ENCODE data around the gene CDH3.

Gene CDH3

GRCh38 chr16:68644715-68645493, at the start of gene CDH3:
Gene CDH3, plus strand, starts transcription at chr16:68645310. Its CDS starts 70 bp downstream, at chr16:68645380.
- no peaks in the 10 kb centered on the region for H3K9me3 ChIP-seq (ENCODE audit: control insufficient read depth, insufficient read depth, low read length)
- peak within 1 kb of the TSS; percentile 61 for H3K4me3 ChIP-seq (ENCODE audit: low read length)
- H3K27me3 ChIP-seq (ENCODE audit: control insufficient read depth, insufficient read depth, low read length): no peaks in the 10 kb centered on the region
- no CpG with 5 or more reads among the region's 53 CpGs for WGBS (ENCODE audit: insufficient coverage, insufficient read length)
- no peak within 1 kb of the TSS for H3K27ac ChIP-seq (ENCODE audit: low read length)
- no peak for DNase-seq (ENCODE audit: low read depth, low spot score)
- no peaks in the 10 kb centered on the region; the same call in 1 of the 2 replicates for H3K36me3 ChIP-seq (ENCODE audit: control insufficient read depth, insufficient read depth, low read length)
- peaks cover 4% of the 10 kb centered on the region for H3K4me1 ChIP-seq (ENCODE audit: control insufficient read depth, insufficient read depth, low read length)

- Histone ChIP-seq H3K27me3 (ENCODE audit: control insufficient read depth, insufficient read depth, low read length) (no peaks in the 10 kb centered on the region), H3K9me3 (ENCODE audit: control insufficient read depth, insufficient read depth, low read length) (no peaks in the 10 kb centered on the region), H3K36me3 (ENCODE audit: control insufficient read depth, insufficient read depth, low read length) (no peaks in the 10 kb centered on the region), H3K4me3 (ENCODE audit: low read length) (no peak overlapping the region), H3K4me1 (ENCODE audit: control insufficient read depth, insufficient read depth, low read length) (no peaks in the 10 kb centered on the region), H3K27ac (ENCODE audit: low read length) (no peak overlapping the region)
- no peak for DNase-seq (ENCODE audit: low read depth, low spot score)
- WGBS (ENCODE audit: insufficient coverage, insufficient read length): no CpG with 5 or more reads among the region's 6 CpGs
Observed at GRCh38 chr16:68596266-68596665, 48.8 kb upstream of the CDH3 start.

- H3K36me3 ChIP-seq (ENCODE audit: control insufficient read depth, insufficient read depth, low read length): no peaks in the 10 kb centered on the region
- H3K27me3 ChIP-seq (ENCODE audit: control insufficient read depth, insufficient read depth, low read length): no peaks in the 10 kb centered on the region
- H3K27ac ChIP-seq (ENCODE audit: low read length): no peak overlapping the region
- H3K4me1 ChIP-seq (ENCODE audit: control insufficient read depth, insufficient read depth, low read length): no peaks in the 10 kb centered on the region; the same call in 1 of the 2 replicates
- WGBS (ENCODE audit: insufficient coverage, insufficient read length): no CpG with 5 or more reads among the region's 1 CpG
- DNase-seq (ENCODE audit: low read depth, low spot score): no peak
- no peak overlapping the region for H3K4me3 ChIP-seq (ENCODE audit: low read length)
- no peaks in the 10 kb centered on the region for H3K9me3 ChIP-seq (ENCODE audit: control insufficient read depth, insufficient read depth, low read length)
Observed at GRCh38 chr16:68599586-68599985, 45.5 kb upstream of the CDH3 start.

- Histone ChIP-seq H3K27ac (ENCODE audit: low read length) (no peak overlapping the region), H3K27me3 (ENCODE audit: control insufficient read depth, insufficient read depth, low read length) (no peaks in the 10 kb centered on the region), H3K4me1 (ENCODE audit: control insufficient read depth, insufficient read depth, low read length) (no peaks in the 10 kb centered on the region; the same call in 1 of the 2 replicates), H3K9me3 (ENCODE audit: control insufficient read depth, insufficient read depth, low read length) (no peaks in the 10 kb centered on the region), H3K4me3 (ENCODE audit: low read length) (no peak overlapping the region), H3K36me3 (ENCODE audit: control insufficient read depth, insufficient read depth, low read length) (no peaks in the 10 kb centered on the region)
- no CpG with 5 or more reads among the region's 5 CpGs for WGBS (ENCODE audit: insufficient coverage, insufficient read length)
- no peak for DNase-seq (ENCODE audit: low read depth, low spot score)
Observed at GRCh38 chr16:68605746-68606145, 39.4 kb upstream of the CDH3 start.

GRCh38 chr16:68607443-68607842, 37.7 kb upstream of the CDH3 start:
- DNase-seq (ENCODE audit: low read depth, low spot score): no peak
- Histone ChIP-seq H3K27ac (ENCODE audit: low read length) (no peak overlapping the region), H3K27me3 (ENCODE audit: control insufficient read depth, insufficient read depth, low read length) (no peaks in the 10 kb centered on the region), H3K36me3 (ENCODE audit: control insufficient read depth, insufficient read depth, low read length) (no peaks in the 10 kb centered on the region), H3K9me3 (ENCODE audit: control insufficient read depth, insufficient read depth, low read length) (no peaks in the 10 kb centered on the region), H3K4me1 (ENCODE audit: control insufficient read depth, insufficient read depth, low read length) (no peaks in the 10 kb centered on the region; the same call in 1 of the 2 replicates), H3K4me3 (ENCODE audit: low read length) (no peak overlapping the region)
- WGBS (ENCODE audit: insufficient coverage, insufficient read length): no CpG with 5 or more reads among the region's 7 CpGs

GRCh38 chr16:68608330-68608729, 36.8 kb upstream of the CDH3 start:
- no peak overlapping the region for H3K4me3 ChIP-seq (ENCODE audit: low read length)
- WGBS (ENCODE audit: insufficient coverage, insufficient read length): no CpG with 5 or more reads among the region's 2 CpGs
- no peaks in the 10 kb centered on the region for H3K27me3 ChIP-seq (ENCODE audit: control insufficient read depth, insufficient read depth, low read length)
- no peak overlapping the region for H3K27ac ChIP-seq (ENCODE audit: low read length)
- no peaks in the 10 kb centered on the region for H3K9me3 ChIP-seq (ENCODE audit: control insufficient read depth, insufficient read depth, low read length)
- H3K4me1 ChIP-seq (ENCODE audit: control insufficient read depth, insufficient read depth, low read length): no peaks in the 10 kb centered on the region; the same call in 1 of the 2 replicates
- H3K36me3 ChIP-seq (ENCODE audit: control insufficient read depth, insufficient read depth, low read length): no peaks in the 10 kb centered on the region
- DNase-seq (ENCODE audit: low read depth, low spot score): no peak

- no peak for DNase-seq (ENCODE audit: low read depth, low spot score)
- Histone ChIP-seq H3K36me3 (ENCODE audit: control insufficient read depth, insufficient read depth, low read length) (no peaks in the 10 kb centered on the region), H3K4me3 (ENCODE audit: low read length) (no peak overlapping the region), H3K27ac (ENCODE audit: low read length) (no peak overlapping the region), H3K4me1 (ENCODE audit: control insufficient read depth, insufficient read depth, low read length) (no peaks in the 10 kb centered on the region), H3K9me3 (ENCODE audit: control insufficient read depth, insufficient read depth, low read length) (no peaks in the 10 kb centered on the region), H3K27me3 (ENCODE audit: control insufficient read depth, insufficient read depth, low read length) (no peaks in the 10 kb centered on the region)
- WGBS (ENCODE audit: insufficient coverage, insufficient read length): no CpG with 5 or more reads among the region's 3 CpGs
Observed at GRCh38 chr16:68612996-68613395, 32.1 kb upstream of the CDH3 start.

GRCh38 chr16:68617734-68618133, 27.4 kb upstream of the CDH3 start:
- Histone ChIP-seq H3K4me3 (ENCODE audit: low read length) (no peak overlapping the region), H3K27ac (ENCODE audit: low read length) (no peak overlapping the region), H3K4me1 (ENCODE audit: control insufficient read depth, insufficient read depth, low read length) (no peaks in the 10 kb centered on the region), H3K27me3 (ENCODE audit: control insufficient read depth, insufficient read depth, low read length) (no peaks in the 10 kb centered on the region), H3K9me3 (ENCODE audit: control insufficient read depth, insufficient read depth, low read length) (no peaks in the 10 kb centered on the region), H3K36me3 (ENCODE audit: control insufficient read depth, insufficient read depth, low read length) (no peaks in the 10 kb centered on the region)
- no peak for DNase-seq (ENCODE audit: low read depth, low spot score)
- WGBS (ENCODE audit: insufficient coverage, insufficient read length): no CpG with 5 or more reads among the region's 7 CpGs

- no CpG with 5 or more reads among the region's 8 CpGs for WGBS (ENCODE audit: insufficient coverage, insufficient read length)
- Histone ChIP-seq H3K27ac (ENCODE audit: low read length) (no peak overlapping the region), H3K4me1 (ENCODE audit: control insufficient read depth, insufficient read depth, low read length) (no peaks in the 10 kb centered on the region), H3K36me3 (ENCODE audit: control insufficient read depth, insufficient read depth, low read length) (no peaks in the 10 kb centered on the region), H3K4me3 (ENCODE audit: low read length) (no peak overlapping the region), H3K9me3 (ENCODE audit: control insufficient read depth, insufficient read depth, low read length) (no peaks in the 10 kb centered on the region), H3K27me3 (ENCODE audit: control insufficient read depth, insufficient read depth, low read length) (no peaks in the 10 kb centered on the region)
- DNase-seq (ENCODE audit: low read depth, low spot score): no peak
Observed at GRCh38 chr16:68626557-68626956, 18.6 kb upstream of the CDH3 start.

GRCh38 chr16:68627951-68628425, 17.1 kb upstream of the CDH3 start:
- DNase-seq (ENCODE audit: low read depth, low spot score): no peak
- no peaks in the 10 kb centered on the region for H3K4me1 ChIP-seq (ENCODE audit: control insufficient read depth, insufficient read depth, low read length)
- H3K9me3 ChIP-seq (ENCODE audit: control insufficient read depth, insufficient read depth, low read length): no peaks in the 10 kb centered on the region
- no peaks in the 10 kb centered on the region for H3K36me3 ChIP-seq (ENCODE audit: control insufficient read depth, insufficient read depth, low read length)
- no CpG with 5 or more reads among the region's 5 CpGs for WGBS (ENCODE audit: insufficient coverage, insufficient read length)
- no peak overlapping the region for H3K27ac ChIP-seq (ENCODE audit: low read length)
- no peak overlapping the region for H3K4me3 ChIP-seq (ENCODE audit: low read length)
- H3K27me3 ChIP-seq (ENCODE audit: control insufficient read depth, insufficient read depth, low read length): no peaks in the 10 kb centered on the region
